ENCODE data around the gene ETV4. TPM values are rescaled to one million over a fixed set of nuclear protein-coding genes. Genes with fewer than 3 reads are reported as not detected.

The ETV4 gene
- total RNA-seq, 1 donor from 2014 or later, result 1.1 TPM

DNA sequence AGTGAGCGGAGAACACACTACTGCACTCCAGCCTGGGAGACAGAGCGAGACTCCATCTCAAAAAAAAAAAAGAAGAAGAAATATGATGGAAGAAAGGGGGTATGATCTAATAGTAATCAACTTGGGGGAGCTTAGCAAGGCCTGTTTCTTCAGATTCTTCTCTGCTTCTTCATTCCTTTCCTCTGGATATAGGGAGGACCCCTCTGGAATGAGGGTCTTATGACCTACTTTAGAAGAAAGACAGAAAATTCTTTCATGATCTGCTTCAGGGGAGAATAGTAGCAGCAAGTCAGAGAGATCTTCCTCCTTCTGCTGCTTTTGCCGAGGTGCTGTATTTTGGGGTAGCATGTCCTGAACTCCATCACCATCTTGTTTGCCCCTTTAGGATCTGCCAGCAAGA lies 44.9 kb upstream of the ETV4 start:
- no peaks in the 10 kb centered on the region for H3K36me3 ChIP-seq
- no peak overlapping the region for H2AFZ ChIP-seq (replicated peaks)
- TF ChIP-seq EZH2 (IDR thresholded peaks at IDR 0.05), result no peak
- no peak for TF ChIP-seq EZH2phosphoT487 (IDR thresholded peaks at IDR 0.05)
- no peak for TF ChIP-seq CTCF (IDR thresholded peaks at IDR 0.05)
- no peak overlapping the region for H3K9ac ChIP-seq
- H4K20me1 ChIP-seq (ENCODE audit: low read depth), result no peaks in the 10 kb centered on the region
- H3K4me2 ChIP-seq, result no peak overlapping the region
- no peak overlapping the region for H3K4me3 ChIP-seq
- Mint-ChIP-seq H3K27ac (no peak overlapping the region), H3K4me3 (no peak overlapping the region), H3K36me3 (no peaks in the 10 kb centered on the region), H3K27me3 (ENCODE audit: insufficient read depth, low read depth) (peaks cover 9% of the 10 kb centered on the region), H3K4me1 (peaks cover 20% of the 10 kb centered on the region), H3K9me3 (peaks cover 10% of the 10 kb centered on the region)
- H3F3A ChIP-seq (ENCODE audit: low read depth), result no peaks in the 10 kb centered on the region
- no peak overlapping the region for H3K27ac ChIP-seq
- H3K27me3 ChIP-seq, result no peaks in the 10 kb centered on the region
- no peaks in the 10 kb centered on the region for H3K9me3 ChIP-seq (ENCODE audit: low read depth)
- peaks cover 3% of the 10 kb centered on the region for H3K4me1 ChIP-seq
- no peak for DNase-seq (ENCODE audit: low spot score)
- H3K79me2 ChIP-seq (ENCODE audit: low read depth), result no peaks in the 10 kb centered on the region

GRCh38 chr17:43588664-43589435 lies 42.7 kb upstream of the ETV4 start:
- Histone ChIP-seq H3K9me3 (ENCODE audit: low read depth) (no peaks in the 10 kb centered on the region), H3K36me3 (no peaks in the 10 kb centered on the region), H3K79me2 (ENCODE audit: low read depth) (no peaks in the 10 kb centered on the region), H3F3A (ENCODE audit: low read depth) (no peaks in the 10 kb centered on the region), H3K4me1 (peaks cover 3% of the 10 kb centered on the region), H4K20me1 (ENCODE audit: low read depth) (no peaks in the 10 kb centered on the region), H3K4me3 (no peak overlapping the region), H2AFZ (replicated peaks) (no peak overlapping the region), H3K9ac (no peak overlapping the region), H3K27me3 (no peaks in the 10 kb centered on the region), H3K4me2 (no peak overlapping the region), H3K27ac (no peak overlapping the region)
- peaks cover 11% of the 10 kb centered on the region for H3K27me3 Mint-ChIP-seq (ENCODE audit: insufficient read depth, low read depth)
- H3K4me3 Mint-ChIP-seq, result no peak overlapping the region
- peaks cover 11% of the 10 kb centered on the region for H3K9me3 Mint-ChIP-seq
- peaks cover 20% of the 10 kb centered on the region for H3K4me1 Mint-ChIP-seq
- no peak for DNase-seq (ENCODE audit: low spot score)
- no peak for TF ChIP-seq EZH2phosphoT487 (IDR thresholded peaks at IDR 0.05)
- TF ChIP-seq EZH2 (IDR thresholded peaks at IDR 0.05), result no peak
- TF ChIP-seq CTCF (IDR thresholded peaks at IDR 0.05), result no peak
- no peak overlapping the region for H3K27ac Mint-ChIP-seq
- H3K36me3 Mint-ChIP-seq, result no peaks in the 10 kb centered on the region

DNA sequence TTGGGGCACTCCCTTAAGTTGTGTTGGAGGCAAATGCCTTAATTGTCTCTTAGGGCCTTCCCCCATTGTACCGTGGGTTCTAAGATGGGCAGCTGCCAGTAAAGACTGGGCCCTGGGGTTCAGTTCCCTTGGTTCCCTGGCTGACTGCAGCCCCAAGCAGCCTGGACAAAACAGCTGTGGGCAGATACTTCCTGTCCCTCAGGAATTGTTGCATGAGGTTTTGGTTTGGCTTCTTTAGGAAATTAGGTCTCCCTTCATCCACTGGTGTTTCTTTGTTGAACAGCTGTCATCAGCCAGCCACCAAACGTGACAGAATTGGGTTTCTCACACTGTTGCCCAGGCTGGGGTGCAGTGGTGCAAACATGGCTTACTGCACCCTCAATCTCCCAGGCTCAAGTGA lies 42.0 kb upstream of the ETV4 start:
- no peak overlapping the region for H2AFZ ChIP-seq (replicated peaks)
- peaks cover 20% of the 10 kb centered on the region for H3K4me1 Mint-ChIP-seq

More for the DNA sequence above, 42.0 kb upstream of the ETV4 start:
- no peaks in the 10 kb centered on the region for H3K36me3 ChIP-seq
- no peak overlapping the region for H3K4me2 ChIP-seq
- no peaks in the 10 kb centered on the region for H3K79me2 ChIP-seq (ENCODE audit: low read depth)
- Mint-ChIP-seq H3K27ac (no peak overlapping the region), H3K36me3 (no peaks in the 10 kb centered on the region), H3K27me3 (ENCODE audit: insufficient read depth, low read depth) (peaks cover 9% of the 10 kb centered on the region), H3K4me3 (no peak overlapping the region), H3K9me3 (peaks cover 11% of the 10 kb centered on the region)
- no peak for DNase-seq (ENCODE audit: low spot score)
- H3K9me3 ChIP-seq (ENCODE audit: low read depth), result no peaks in the 10 kb centered on the region
- no peak overlapping the region for H3K27ac ChIP-seq
- no peaks in the 10 kb centered on the region for H3K27me3 ChIP-seq
- H3K4me1 ChIP-seq, result peaks cover 3% of the 10 kb centered on the region
- TF ChIP-seq CTCF (IDR thresholded peaks at IDR 0.05) (no peak), EZH2 (IDR thresholded peaks at IDR 0.05) (no peak), EZH2phosphoT487 (IDR thresholded peaks at IDR 0.05) (no peak)
- no peaks in the 10 kb centered on the region for H4K20me1 ChIP-seq (ENCODE audit: low read depth)
- H3K4me3 ChIP-seq, result no peak overlapping the region
- no peak overlapping the region for H3K9ac ChIP-seq
- H3F3A ChIP-seq (ENCODE audit: low read depth), result no peaks in the 10 kb centered on the region

Measured in neural progenitor cell (in vitro differentiated cells).